Activated naive CD4-positive, alpha-beta T cell treated with anti-CD3 and anti-CD28 coated beads, Interleukin-2, amount 50 U/mL, for 24 hours (primary cell): Measurements from ENCODE around the gene GGCT.
"Not testable (repeated sequence)": the region's sequence is repeated elsewhere in the genome, so short reads cannot be mapped to it uniquely, and the experiment has no call there.

Source experiments
- H3K27ac Mint-ChIP-seq: one replicate; pipeline ENCODE4 v1.8.0; 2021; ENCODE audit warnings: mild to moderate bottlenecking, mixed read lengths
- H3K27me3 Mint-ChIP-seq: one replicate; pipeline ENCODE4 v1.8.0; 2021; ENCODE audit warnings: mixed read lengths
- H3K36me3 Mint-ChIP-seq: one replicate; pipeline ENCODE4 v1.8.0; 2021; ENCODE audit warnings: mixed read lengths
- H3K4me1 Mint-ChIP-seq: one replicate; pipeline ENCODE4 v1.8.0; 2021; ENCODE audit warnings: mixed read lengths
- H3K4me3 Mint-ChIP-seq: one replicate; pipeline ENCODE4 v1.8.0; 2021; ENCODE audit warnings: mild to moderate bottlenecking, mixed read lengths
- H3K9me3 Mint-ChIP-seq: one replicate; pipeline ENCODE4 v1.8.0; 2021; ENCODE audit warnings: mixed read lengths

The GGCT gene

DNA sequence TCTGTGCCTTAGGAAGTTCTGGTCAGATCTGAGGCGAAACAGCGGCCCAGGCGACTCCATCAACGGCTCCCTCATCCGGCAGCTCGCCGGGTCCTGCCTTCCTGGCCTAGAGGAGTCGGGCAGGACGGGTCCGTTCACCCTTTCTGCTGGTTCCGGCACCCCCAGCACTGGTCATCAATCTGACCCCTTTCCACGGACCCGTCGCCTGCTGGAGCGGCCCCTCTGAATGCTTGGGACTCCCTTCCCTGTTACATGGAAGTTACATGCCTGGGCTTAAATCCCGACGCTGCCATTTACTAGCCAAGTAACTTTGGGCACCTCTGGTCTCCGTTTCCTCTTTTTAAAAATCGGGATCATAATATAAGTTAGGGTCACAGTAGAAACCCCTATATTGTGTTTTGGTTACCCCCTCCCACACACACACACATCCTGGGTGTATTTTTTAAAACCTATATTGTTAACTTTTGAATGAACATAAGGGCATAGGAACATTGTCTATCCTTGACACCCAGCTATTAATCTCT is 607 bp upstream of the GGCT start:
- Mint-ChIP-seq H3K4me1 (peaks cover 51% of the 10 kb centered on the region), H3K27ac (peak overlapping the region; percentile 96), H3K36me3 (peaks cover 14% of the 10 kb centered on the region), H3K27me3 (no peaks in the 10 kb centered on the region), H3K4me3 (peak overlapping the region; percentile 97), H3K9me3 (no peaks in the 10 kb centered on the region)

GRCh38 chr7:30503274-30504212 is 1.1 kb downstream of the GGCT start:
- Mint-ChIP-seq H3K4me3 (peak overlapping the region; percentile 97), H3K36me3 (peaks cover 15% of the 10 kb centered on the region), H3K27ac (peak overlapping the region; percentile 90), H3K9me3 (no peaks in the 10 kb centered on the region), H3K27me3 (no peaks in the 10 kb centered on the region), H3K4me1 (peaks cover 49% of the 10 kb centered on the region)

- H3K4me3 Mint-ChIP-seq = peak overlapping the region; percentile 97
- H3K36me3 Mint-ChIP-seq = peaks cover 15% of the 10 kb centered on the region
- no peaks in the 10 kb centered on the region for H3K27me3 Mint-ChIP-seq
- no peaks in the 10 kb centered on the region for H3K9me3 Mint-ChIP-seq
- peaks cover 49% of the 10 kb centered on the region for H3K4me1 Mint-ChIP-seq
- peak overlapping the region; percentile 10 for H3K27ac Mint-ChIP-seq
These were observed 2.0 kb downstream of the GGCT start for GRCh38 chr7:30502470-30503251.

- peaks cover 22% of the 10 kb centered on the region for H3K36me3 Mint-ChIP-seq
- no peaks in the 10 kb centered on the region for H3K9me3 Mint-ChIP-seq
- no peaks in the 10 kb centered on the region for H3K27me3 Mint-ChIP-seq
- H3K4me1 Mint-ChIP-seq = peaks cover 49% of the 10 kb centered on the region
- H3K27ac Mint-ChIP-seq = no peak overlapping the region
- no peak overlapping the region for H3K4me3 Mint-ChIP-seq
These were observed 3.4 kb downstream of the GGCT start for GRCh38 chr7:30501264-30501663.

GRCh38 chr7:30493228-30493627 is 11.4 kb downstream of the GGCT start:
- Mint-ChIP-seq H3K9me3 (peaks cover 5% of the 10 kb centered on the region), H3K36me3 (peaks cover 24% of the 10 kb centered on the region), H3K4me3 (no peak overlapping the region)

DNA sequence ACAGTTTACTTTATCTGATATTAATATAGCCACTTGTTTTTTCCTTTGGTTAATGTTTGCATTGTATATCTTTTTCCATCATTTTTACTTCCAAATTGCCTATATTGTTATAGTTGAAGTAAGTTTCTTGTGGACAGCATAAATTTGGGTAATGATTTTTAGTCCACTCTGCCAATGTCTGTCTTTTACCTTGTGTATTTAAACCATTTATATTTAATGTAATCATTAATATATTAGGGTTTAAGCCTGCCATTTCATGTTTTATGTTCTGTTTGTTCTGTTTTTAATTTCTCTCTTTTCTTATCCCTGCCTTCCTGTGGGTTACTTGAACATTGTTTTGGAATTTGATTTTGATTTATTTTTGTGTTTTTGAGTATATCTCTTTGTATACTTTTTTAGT is 13.2 kb downstream of the GGCT start:
- H3K4me3 Mint-ChIP-seq = no peak overlapping the region

More at GRCh38 chr7:30493228-30493627, 11.4 kb downstream of the GGCT start:
- Mint-ChIP-seq H3K27ac (no peak overlapping the region), H3K4me1 (no peaks in the 10 kb centered on the region), H3K27me3 (no peaks in the 10 kb centered on the region)

DNA sequence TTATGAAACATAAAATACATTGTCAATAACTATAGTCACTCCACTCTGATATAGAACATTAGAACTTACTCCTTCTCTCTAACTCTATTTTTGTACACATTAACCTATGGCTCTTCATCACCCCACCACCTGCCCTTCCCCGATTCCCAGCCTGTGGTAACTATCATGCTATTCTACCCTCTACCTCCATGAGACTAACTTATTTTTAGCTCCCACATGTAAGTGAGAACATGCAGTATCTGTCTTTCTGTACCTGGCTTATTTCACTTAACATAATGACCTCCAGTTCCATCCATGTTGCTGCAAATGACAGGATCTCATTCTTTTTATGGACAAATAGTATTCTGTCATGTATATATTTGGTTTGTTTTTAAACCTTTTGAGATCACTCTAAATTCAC is 17.3 kb downstream of the GGCT start:
- H3K36me3 Mint-ChIP-seq = peaks cover 5% of the 10 kb centered on the region
- no peaks in the 10 kb centered on the region for H3K9me3 Mint-ChIP-seq
- no peaks in the 10 kb centered on the region for H3K4me1 Mint-ChIP-seq
- no peak overlapping the region for H3K4me3 Mint-ChIP-seq
- H3K27ac Mint-ChIP-seq = no peak overlapping the region
- no peaks in the 10 kb centered on the region for H3K27me3 Mint-ChIP-seq

More for the DNA sequence above, 13.2 kb downstream of the GGCT start:
- no peaks in the 10 kb centered on the region for H3K4me1 Mint-ChIP-seq
- no peaks in the 10 kb centered on the region for H3K27me3 Mint-ChIP-seq
- H3K36me3 Mint-ChIP-seq = peaks cover 17% of the 10 kb centered on the region
- peaks cover 5% of the 10 kb centered on the region for H3K9me3 Mint-ChIP-seq
- H3K27ac Mint-ChIP-seq = no peak overlapping the region

- Mint-ChIP-seq H3K9me3 (no peaks in the 10 kb centered on the region), H3K36me3 (no peaks in the 10 kb centered on the region), H3K4me1 (no peaks in the 10 kb centered on the region), H3K4me3 (no peak overlapping the region), H3K27me3 (no peaks in the 10 kb centered on the region), H3K27ac (no peak overlapping the region)
These were observed 19.0 kb downstream of the GGCT start for GRCh38 chr7:30485667-30486066.

GRCh38 chr7:30481416-30481815 is 23.2 kb downstream of the GGCT start:
- not testable (repeated sequence) for H3K27ac Mint-ChIP-seq, H3K27me3 Mint-ChIP-seq, H3K9me3 Mint-ChIP-seq, H3K4me3 Mint-ChIP-seq, H3K36me3 Mint-ChIP-seq
- peaks cover 33% of the 10 kb centered on the region for H3K4me1 Mint-ChIP-seq

DNA sequence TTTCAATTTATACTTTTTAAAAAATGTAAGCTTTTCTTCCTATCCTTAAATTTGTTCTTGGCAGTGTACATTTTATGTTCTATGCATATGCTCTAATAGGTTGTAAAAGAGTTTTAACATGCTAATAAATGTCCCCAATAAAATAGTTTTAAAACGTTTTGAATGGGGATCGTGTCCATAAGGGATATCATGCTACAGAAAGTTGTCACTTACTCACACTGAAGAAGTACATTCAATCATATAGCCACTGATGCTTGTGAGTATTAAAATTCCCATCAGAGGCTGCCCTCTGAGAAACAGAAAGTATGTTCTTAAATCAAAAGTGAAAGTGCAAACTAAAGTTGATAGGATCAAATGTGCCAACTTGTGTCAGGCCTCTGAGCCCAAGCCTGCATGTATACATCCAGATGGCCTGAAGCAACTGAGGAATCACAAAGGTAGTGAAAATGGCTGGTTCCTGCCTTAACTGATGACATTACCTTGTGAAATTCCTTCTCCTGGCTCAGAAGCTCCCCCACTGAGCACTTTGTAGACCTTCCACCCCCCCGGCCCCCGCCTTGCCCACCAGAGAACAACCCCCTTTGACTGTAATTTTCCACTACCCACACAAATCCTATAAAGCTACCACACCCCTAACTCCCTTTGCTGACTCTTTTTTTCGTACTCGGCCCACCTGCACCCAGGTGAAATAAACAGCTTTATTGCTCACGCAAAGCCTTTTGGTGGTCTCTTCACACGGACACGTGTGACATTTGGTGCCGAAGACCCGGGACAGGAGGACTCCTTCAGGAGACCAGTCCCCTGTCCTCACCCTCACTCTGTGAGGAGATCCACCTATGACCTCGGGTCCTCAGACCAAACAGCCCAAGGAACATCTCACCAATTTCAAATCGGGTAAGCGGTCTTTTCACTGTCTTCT is 25.2 kb downstream of the GGCT start:
- H3K9me3 Mint-ChIP-seq = no peaks in the 10 kb centered on the region
- H3K4me3 Mint-ChIP-seq = peak overlapping the region; percentile 94
- H3K36me3 Mint-ChIP-seq = no peaks in the 10 kb centered on the region
- H3K27ac Mint-ChIP-seq = peak overlapping the region; percentile 97
- H3K27me3 Mint-ChIP-seq = no peaks in the 10 kb centered on the region
- H3K4me1 Mint-ChIP-seq = peaks cover 50% of the 10 kb centered on the region

DNA sequence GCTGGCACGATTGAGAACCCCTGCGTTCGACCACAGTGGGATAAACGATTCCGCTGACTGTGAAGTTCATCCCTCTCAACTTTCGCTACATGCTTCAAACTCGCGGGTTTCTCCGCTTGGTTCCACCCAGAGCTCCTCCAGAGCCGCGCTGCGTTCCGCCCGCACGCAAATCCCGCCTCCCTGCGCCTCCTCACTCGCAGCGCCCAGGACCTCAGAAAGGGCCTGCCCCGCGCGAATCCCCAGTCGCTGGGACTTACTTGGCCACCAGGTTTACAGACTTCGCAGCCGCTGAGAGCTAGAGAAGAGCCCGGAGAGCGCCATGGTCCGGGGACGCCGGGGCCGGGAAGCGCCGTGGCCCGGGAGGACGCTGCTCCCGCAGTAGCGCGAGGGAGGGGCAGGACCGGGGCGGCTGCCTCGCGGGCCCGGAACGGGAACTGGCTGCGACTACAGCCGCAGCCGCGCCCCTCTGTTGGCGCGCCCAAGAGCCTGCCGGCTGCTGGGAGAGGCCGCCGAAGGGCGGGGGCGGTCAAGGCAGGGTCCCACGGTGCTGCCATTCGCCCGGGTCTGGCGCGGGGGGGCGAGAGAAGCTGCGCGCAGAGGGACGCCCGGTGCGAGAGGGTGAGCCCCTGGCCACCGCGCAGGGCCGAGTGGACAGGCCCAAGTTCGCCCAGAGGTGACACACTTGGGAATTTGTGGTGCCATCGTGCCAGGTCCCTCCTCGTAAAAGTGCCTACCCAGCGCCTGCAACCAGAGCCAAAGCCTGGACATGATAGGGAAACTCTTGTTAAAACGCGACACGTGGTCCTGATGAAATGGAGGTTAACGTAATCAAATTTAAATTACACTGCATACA is 26.1 kb downstream of the GGCT start, which contains the start of gene NOD1:
NOD1 (minus strand) TSS at position 436 of the 853 bp plus-strand sequence. CDS start 21,863 bp downstream, outside the sequence.
- Mint-ChIP-seq H3K4me1 (peaks cover 58% of the 10 kb centered on the region), H3K27ac (peak within 1 kb of the TSS; percentile 97), H3K27me3 (no peaks in the 10 kb centered on the region), H3K36me3 (peaks cover 3% of the 10 kb centered on the region), H3K9me3 (no peaks in the 10 kb centered on the region), H3K4me3 (peak within 1 kb of the TSS; percentile 94)

GRCh38 chr7:30476459-30477145 is 28.0 kb downstream of the GGCT start:
- Mint-ChIP-seq H3K27me3 (no peaks in the 10 kb centered on the region), H3K27ac (no peak overlapping the region), H3K4me1 (peaks cover 76% of the 10 kb centered on the region), H3K4me3 (peak overlapping the region; percentile 27), H3K9me3 (no peaks in the 10 kb centered on the region), H3K36me3 (peaks cover 3% of the 10 kb centered on the region)

- Mint-ChIP-seq H3K4me3 (no peak overlapping the region), H3K4me1 (peaks cover 85% of the 10 kb centered on the region), H3K27ac (no peak overlapping the region), H3K27me3 (no peaks in the 10 kb centered on the region), H3K36me3 (peaks cover 3% of the 10 kb centered on the region), H3K9me3 (no peaks in the 10 kb centered on the region)
These were observed 29.0 kb downstream of the GGCT start for GRCh38 chr7:30475580-30475979.

GRCh38 chr7:30474893-30475292 is 29.7 kb downstream of the GGCT start:
- peaks cover 3% of the 10 kb centered on the region for H3K36me3 Mint-ChIP-seq
- no peaks in the 10 kb centered on the region for H3K9me3 Mint-ChIP-seq
- peaks cover 85% of the 10 kb centered on the region for H3K4me1 Mint-ChIP-seq
- H3K27ac Mint-ChIP-seq = no peak overlapping the region
- no peak overlapping the region for H3K4me3 Mint-ChIP-seq
- H3K27me3 Mint-ChIP-seq = no peaks in the 10 kb centered on the region
